ENCODE measurements around the gene CPA2. TPM values are rescaled to one million over a fixed set of nuclear protein-coding genes. Genes with fewer than 3 reads are reported as not detected.

The CPA2 gene
- total and polyA plus RNA-seq, 4 donors, result 0.38 to 2.8 (median 0.86) TPM

DNA sequence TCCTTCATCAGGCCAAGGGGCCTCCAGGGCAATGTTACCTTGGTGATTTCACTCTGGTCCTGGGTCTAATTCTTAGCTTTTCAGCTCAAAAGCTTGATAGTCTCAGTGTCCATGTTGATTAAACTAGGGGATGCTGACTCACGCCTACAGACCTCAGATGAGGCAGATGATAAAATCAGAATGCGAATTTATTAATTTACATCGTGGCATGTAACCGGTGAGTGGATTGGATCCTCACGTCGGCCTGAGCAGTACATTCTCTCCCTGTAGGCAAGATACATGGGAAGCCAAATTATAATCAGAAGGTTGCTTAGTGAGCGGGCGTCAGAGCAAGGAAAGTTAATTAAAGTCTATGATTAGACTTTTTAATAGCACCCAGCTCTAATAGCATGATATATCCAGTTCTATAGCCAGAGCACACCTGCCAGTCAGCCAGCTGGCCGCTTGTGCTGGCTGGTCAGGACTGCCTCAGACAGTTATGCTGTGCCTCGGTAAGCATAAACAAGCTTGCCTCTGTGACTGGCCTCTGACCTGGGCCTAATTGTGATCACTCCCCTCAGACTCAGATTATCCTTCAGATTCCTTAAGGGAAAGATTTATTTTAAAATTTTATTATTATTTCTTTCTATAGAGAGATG is 57.8 kb downstream of the CPA2 start:
- ATAC-seq (ENCODE audit: low FRiP score) (no peak), DNase-seq (no peak)
- Histone ChIP-seq H3K27ac (ENCODE audit: low read depth in 1 of 2, low read length in 2 of 2) (no peak overlapping the region), H3K36me3 (ENCODE audit: control insufficient read depth in 1 of 2, insufficient read depth in 2 of 2, low read length in 1 of 2) (no peaks in the 10 kb centered on the region), H3K9me3 (ENCODE audit: control insufficient read depth, low read length) (no peaks in the 10 kb centered on the region), H3K4me1 (ENCODE audit: control insufficient read depth in 1 of 2, insufficient read depth in 2 of 2, low read length in 2 of 2) (no peaks in the 10 kb centered on the region), H3K4me3 (ENCODE audit: low read length in 2 of 2) (no peak overlapping the region), H3K27me3 (ENCODE audit: control insufficient read depth in 1 of 2, insufficient read depth in 2 of 2, low read length in 1 of 2) (no peaks in the 10 kb centered on the region)
- intact Hi-C loops (cut with DNase I), result no loop called here
- 94 to 95% methylated on average over 10 of the region's 10 CpGs for WGBS, 2 donors

DNA sequence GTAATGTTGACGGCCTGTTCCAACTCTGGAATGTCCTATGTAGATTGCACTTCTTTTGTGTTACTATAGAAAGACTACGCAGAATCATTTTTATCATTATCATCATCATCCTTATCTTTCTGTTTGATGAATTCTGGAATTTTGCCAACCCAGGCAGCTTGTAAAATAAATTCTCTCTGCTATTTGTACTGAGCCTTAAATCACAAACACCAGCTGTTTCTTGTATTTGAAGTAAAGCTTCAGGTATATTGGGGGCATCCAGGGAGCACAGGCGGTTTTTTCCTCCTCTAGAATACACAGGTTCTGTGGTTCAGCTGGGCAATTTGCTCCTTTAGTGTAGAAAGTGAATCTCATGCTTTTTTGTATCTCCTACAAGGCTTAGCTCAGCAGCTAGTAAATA is 63.0 kb downstream of the CPA2 start:
- intact Hi-C loops (cut with DNase I), result no loop called here
- Histone ChIP-seq H3K27me3 (ENCODE audit: control insufficient read depth in 1 of 2, insufficient read depth in 2 of 2, low read length in 1 of 2) (no peaks in the 10 kb centered on the region), H3K9me3 (ENCODE audit: control insufficient read depth, low read length) (no peaks in the 10 kb centered on the region), H3K4me1 (ENCODE audit: control insufficient read depth in 1 of 2, insufficient read depth in 2 of 2, low read length in 2 of 2) (no peaks in the 10 kb centered on the region), H3K27ac (ENCODE audit: low read depth in 1 of 2, low read length in 2 of 2) (no peak overlapping the region), H3K4me3 (ENCODE audit: low read length in 2 of 2) (no peak overlapping the region), H3K36me3 (ENCODE audit: control insufficient read depth in 1 of 2, insufficient read depth in 2 of 2, low read length in 1 of 2) (no peaks in the 10 kb centered on the region)
- 90 to 95% methylated on average over 3 of the region's 3 CpGs for whole genome bisulfite sequencing, 2 donors
- ATAC-seq (ENCODE audit: low FRiP score), result no peak
- DNase-seq, result no peak

DNA sequence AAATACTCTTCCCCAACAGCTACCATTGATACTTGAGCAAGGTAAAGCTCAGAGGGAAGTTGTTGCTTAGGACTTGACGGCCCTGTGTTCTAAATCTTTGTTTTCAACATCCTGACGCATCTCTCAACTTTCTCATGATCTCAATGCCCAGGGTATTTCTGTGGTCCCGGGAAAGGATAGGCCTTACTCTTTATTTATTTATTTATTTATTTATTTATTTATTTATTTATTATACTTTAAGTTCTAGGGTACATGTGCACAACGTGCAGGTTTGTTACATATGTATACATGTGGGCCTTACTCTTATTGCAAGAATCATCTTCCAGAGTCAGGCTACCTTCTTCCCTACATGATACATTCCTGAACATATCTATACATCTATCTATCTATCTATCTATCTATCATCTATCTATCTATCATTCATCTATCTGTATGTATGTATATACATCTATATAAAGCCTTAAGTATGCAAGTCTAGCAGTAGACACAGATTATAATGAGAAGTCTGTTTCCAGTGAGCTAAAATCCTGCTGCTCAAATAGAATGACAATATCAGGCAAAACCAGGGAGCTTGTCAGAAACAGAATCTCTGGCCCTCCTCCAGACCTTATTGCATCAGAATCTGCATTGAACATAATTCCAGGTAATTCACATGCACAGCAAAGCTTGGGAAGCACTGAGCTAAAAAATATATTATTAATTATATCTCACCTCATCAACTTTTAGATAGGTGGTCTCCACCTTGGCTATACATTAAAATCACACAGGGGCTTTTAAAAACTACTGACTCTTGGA is 65.8 kb downstream of the CPA2 start:
- 94 to 95% methylated on average over 4 of the region's 4 CpGs for WGBS, 2 donors
- intact Hi-C loops (cut with DNase I), result no loop called here
- no peak overlapping the region for H3K4me3 ChIP-seq (ENCODE audit: low read length in 2 of 2)
- no peaks in the 10 kb centered on the region for H3K9me3 ChIP-seq (ENCODE audit: control insufficient read depth, low read length)
- DNase-seq (no peak), ATAC-seq (ENCODE audit: low FRiP score) (no peak)
- H3K36me3 ChIP-seq (ENCODE audit: control insufficient read depth in 1 of 2, insufficient read depth in 2 of 2, low read length in 1 of 2), result no peaks in the 10 kb centered on the region
- H3K27me3 ChIP-seq (ENCODE audit: control insufficient read depth in 1 of 2, insufficient read depth in 2 of 2, low read length in 1 of 2), result no peaks in the 10 kb centered on the region
- no peak overlapping the region for H3K27ac ChIP-seq (ENCODE audit: low read depth in 1 of 2, low read length in 2 of 2)
- no peaks in the 10 kb centered on the region for H3K4me1 ChIP-seq (ENCODE audit: control insufficient read depth in 1 of 2, insufficient read depth in 2 of 2, low read length in 2 of 2)

DNA sequence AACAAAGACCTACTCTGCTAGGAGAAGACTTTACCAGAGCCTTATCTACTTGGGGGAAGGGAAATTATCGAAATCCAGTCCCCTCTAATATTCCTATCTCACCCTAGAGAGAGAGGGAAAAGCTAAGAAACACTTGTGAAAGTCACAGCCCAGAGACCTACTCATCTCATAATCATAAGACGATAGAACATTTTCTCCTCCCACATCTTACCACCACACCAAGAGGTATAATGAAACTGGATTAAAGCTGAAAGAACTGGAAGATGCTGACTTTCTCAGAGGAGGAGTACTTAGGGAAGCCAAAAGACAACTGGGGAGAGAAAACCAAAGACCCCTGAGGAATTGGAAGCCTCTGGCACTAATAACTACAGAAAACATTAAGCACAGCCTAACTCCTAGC is 67.2 kb downstream of the CPA2 start:
- H3K4me3 ChIP-seq (ENCODE audit: low read length in 2 of 2), result no peak overlapping the region
- intact Hi-C loops (cut with DNase I), result no loop called here

DNA sequence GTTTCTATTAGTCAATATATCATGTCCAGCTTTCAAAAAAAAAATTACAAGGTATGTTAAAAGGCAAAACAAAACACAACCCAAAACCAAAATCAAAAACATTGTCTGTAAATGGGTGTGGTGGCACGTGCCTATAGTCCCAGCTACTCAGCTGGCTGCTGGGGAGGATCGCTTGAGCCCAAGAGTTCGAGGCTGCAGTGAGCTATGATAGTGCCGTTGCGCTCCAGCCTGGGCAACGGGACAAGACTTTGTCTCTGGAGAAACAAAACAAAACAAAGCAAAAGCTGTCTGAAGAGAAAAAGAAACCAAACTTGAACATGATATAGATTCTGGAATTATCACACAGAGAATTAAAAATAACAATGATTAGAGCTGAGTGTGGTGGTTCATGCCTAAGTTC is 67.6 kb downstream of the CPA2 start:
- DNase-seq, result no peak

More for the DNA sequence above, 67.2 kb downstream of the CPA2 start:
- H3K27me3 ChIP-seq (ENCODE audit: control insufficient read depth in 1 of 2, insufficient read depth in 2 of 2, low read length in 1 of 2), result no peaks in the 10 kb centered on the region
- WGBS, 2 donors, result 80 to 84% methylated on average over 2 of the region's 2 CpGs
- H3K9me3 ChIP-seq (ENCODE audit: control insufficient read depth, low read length), result no peaks in the 10 kb centered on the region
- DNase-seq, result no peak
- no peaks in the 10 kb centered on the region for H3K36me3 ChIP-seq (ENCODE audit: control insufficient read depth in 1 of 2, insufficient read depth in 2 of 2, low read length in 1 of 2)
- no peak overlapping the region for H3K27ac ChIP-seq (ENCODE audit: low read depth in 1 of 2, low read length in 2 of 2)
- H3K4me1 ChIP-seq (ENCODE audit: control insufficient read depth in 1 of 2, insufficient read depth in 2 of 2, low read length in 2 of 2), result no peaks in the 10 kb centered on the region
- ATAC-seq (ENCODE audit: low FRiP score), result peak; percentile 22

DNA sequence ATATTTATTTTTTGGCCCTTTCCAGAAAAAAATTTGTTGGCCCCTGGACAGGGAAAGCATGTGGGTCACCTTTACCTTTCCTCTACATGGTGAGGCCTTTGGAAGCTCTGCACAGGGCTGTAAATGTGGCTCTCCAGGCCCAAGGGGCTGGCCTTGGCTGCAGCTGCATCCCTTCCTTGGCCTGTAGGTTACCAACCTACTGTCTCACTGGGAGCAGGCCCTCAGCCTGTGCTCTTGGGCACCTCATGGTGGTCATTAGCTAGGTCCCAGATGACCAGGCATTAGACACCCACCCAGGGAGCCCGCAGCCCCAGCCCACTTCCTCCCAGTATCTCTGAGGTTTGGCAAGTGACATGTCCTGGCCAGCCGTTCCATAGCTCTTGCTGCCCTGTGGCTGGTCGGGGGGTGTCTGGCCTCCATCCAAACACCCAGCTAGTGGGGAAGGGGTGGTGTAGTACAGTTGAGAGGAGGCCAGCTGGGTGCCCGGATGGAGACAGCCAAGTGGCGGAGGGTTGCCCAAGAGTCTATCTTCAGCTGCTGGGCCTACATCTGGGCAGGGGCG is 70.8 kb downstream of the CPA2 start:
- no peaks in the 10 kb centered on the region for H3K36me3 ChIP-seq (ENCODE audit: control insufficient read depth in 1 of 2, insufficient read depth in 2 of 2, low read length in 1 of 2)
- H3K27ac ChIP-seq (ENCODE audit: low read depth in 1 of 2, low read length in 2 of 2), result no peak overlapping the region
- H3K27me3 ChIP-seq (ENCODE audit: control insufficient read depth in 1 of 2, insufficient read depth in 2 of 2, low read length in 1 of 2), result no peaks in the 10 kb centered on the region
- WGBS, 2 donors, result 86 to 89% methylated on average over 6 of the region's 6 CpGs
- ATAC-seq (ENCODE audit: low FRiP score), result no peak
- no peaks in the 10 kb centered on the region for H3K9me3 ChIP-seq (ENCODE audit: control insufficient read depth, low read length)
- DNase-seq, result no peak
- no peak overlapping the region for H3K4me3 ChIP-seq (ENCODE audit: low read length in 2 of 2)
- intact Hi-C loops (cut with DNase I), result no loop called here
- no peaks in the 10 kb centered on the region for H3K4me1 ChIP-seq (ENCODE audit: control insufficient read depth in 1 of 2, insufficient read depth in 2 of 2, low read length in 2 of 2)

More for the DNA sequence above, 67.6 kb downstream of the CPA2 start:
- no peaks in the 10 kb centered on the region for H3K9me3 ChIP-seq (ENCODE audit: control insufficient read depth, low read length)
- WGBS, 2 donors, result 12 to 13% methylated on average over 6 of the region's 6 CpGs
- no peaks in the 10 kb centered on the region for H3K27me3 ChIP-seq (ENCODE audit: control insufficient read depth in 1 of 2, insufficient read depth in 2 of 2, low read length in 1 of 2)
- H3K36me3 ChIP-seq (ENCODE audit: control insufficient read depth in 1 of 2, insufficient read depth in 2 of 2, low read length in 1 of 2), result no peaks in the 10 kb centered on the region
- no peaks in the 10 kb centered on the region for H3K4me1 ChIP-seq (ENCODE audit: control insufficient read depth in 1 of 2, insufficient read depth in 2 of 2, low read length in 2 of 2)
- H3K4me3 ChIP-seq (ENCODE audit: low read length in 2 of 2), result no peak overlapping the region
- intact Hi-C loops (cut with DNase I), result no loop called here
- ATAC-seq (ENCODE audit: low FRiP score), result peak; percentile 22
- no peak overlapping the region for H3K27ac ChIP-seq (ENCODE audit: low read depth in 1 of 2, low read length in 2 of 2)

DNA sequence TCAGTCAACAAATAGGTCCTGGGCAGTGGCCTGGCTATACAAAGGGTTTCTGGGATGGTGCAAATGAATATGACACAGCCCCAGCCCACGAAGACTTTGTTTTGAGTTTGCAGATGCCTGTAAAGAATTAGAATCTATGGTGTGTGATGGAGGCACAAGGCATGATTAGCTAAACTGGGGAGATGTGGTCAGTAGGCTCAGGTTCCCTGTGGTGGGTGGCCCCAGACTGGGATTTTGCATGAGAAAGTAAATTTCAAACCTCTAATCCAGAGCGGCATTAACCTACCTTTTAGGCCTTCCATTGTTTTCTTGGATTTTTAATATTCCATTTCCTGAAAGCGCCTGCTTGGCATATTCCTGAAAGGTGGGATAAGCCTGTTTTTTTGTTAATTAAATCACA is 71.6 kb downstream of the CPA2 start:
- H3K4me1 ChIP-seq (ENCODE audit: control insufficient read depth in 1 of 2, insufficient read depth in 2 of 2, low read length in 2 of 2), result no peaks in the 10 kb centered on the region
- H3K9me3 ChIP-seq (ENCODE audit: control insufficient read depth, low read length), result no peaks in the 10 kb centered on the region
- 94 to 96% methylated on average over 3 of the region's 3 CpGs for WGBS, 2 donors
- no peak for ATAC-seq (ENCODE audit: low FRiP score)
- no peaks in the 10 kb centered on the region for H3K36me3 ChIP-seq (ENCODE audit: control insufficient read depth in 1 of 2, insufficient read depth in 2 of 2, low read length in 1 of 2)
- DNase-seq, result no peak
- H3K4me3 ChIP-seq (ENCODE audit: low read length in 2 of 2), result no peak overlapping the region
- intact Hi-C loops (cut with DNase I), result no loop called here
- H3K27ac ChIP-seq (ENCODE audit: low read depth in 1 of 2, low read length in 2 of 2), result no peak overlapping the region
- H3K27me3 ChIP-seq (ENCODE audit: control insufficient read depth in 1 of 2, insufficient read depth in 2 of 2, low read length in 1 of 2), result no peaks in the 10 kb centered on the region

Data from aorta (tissue), 5 donors.